ENCODE results near the gene PRSS33. TPM values are rescaled to one million over a fixed set of nuclear protein-coding genes. Genes with fewer than 3 reads are reported as not detected.
A peak's percentile ranks its signal among the peaks of the same experiment; 100 is the strongest.

PRSS33 gene
- polyA plus RNA-seq, 2 of the 4 experiments (the other 2 are of a cell fraction), result 0.04 TPM; not detected in 1

DNA sequence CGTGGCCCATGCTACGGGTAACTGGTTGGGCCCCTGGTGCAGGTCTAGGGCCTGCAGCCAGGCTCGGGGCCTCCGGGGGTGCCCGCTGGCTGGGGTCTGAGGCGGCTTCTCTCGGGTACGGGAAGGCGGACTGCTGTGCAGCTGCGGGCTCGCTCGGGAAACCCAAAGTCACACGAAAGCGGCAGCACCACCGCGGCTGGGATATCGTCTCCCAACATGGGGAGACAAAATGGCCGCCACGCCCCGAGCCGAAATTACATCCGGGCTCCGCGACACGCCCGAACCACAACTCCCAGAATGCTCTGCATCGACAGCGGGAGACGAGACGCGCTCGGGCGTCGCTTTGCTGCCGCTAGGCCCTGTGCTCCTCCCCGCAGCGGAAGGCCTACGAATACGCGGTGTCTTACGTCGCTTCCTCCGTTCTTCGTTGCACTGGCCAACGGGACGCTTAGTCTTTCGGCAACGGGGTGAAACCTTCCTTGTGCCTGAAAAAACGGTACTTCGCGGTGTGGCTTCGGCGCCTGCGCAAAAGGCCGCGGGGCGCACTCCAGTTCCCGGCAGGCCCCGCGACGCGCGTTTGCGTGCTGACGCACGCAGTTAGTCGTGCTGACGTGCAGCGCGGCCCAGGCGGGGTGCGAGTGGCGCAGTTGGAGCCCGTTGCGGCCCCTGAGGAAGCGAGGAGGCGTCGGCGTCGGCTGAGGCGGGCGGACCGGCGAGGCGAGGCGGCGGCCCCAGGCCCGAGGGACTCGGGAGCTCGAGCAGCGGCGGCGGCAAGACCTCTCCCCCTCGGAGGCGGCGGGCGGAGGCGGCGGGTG, 35.1 kb downstream of the PRSS33 start, which contains the start of gene SRRM2 (continued):
- TF ChIP-seq, protein P1, sequence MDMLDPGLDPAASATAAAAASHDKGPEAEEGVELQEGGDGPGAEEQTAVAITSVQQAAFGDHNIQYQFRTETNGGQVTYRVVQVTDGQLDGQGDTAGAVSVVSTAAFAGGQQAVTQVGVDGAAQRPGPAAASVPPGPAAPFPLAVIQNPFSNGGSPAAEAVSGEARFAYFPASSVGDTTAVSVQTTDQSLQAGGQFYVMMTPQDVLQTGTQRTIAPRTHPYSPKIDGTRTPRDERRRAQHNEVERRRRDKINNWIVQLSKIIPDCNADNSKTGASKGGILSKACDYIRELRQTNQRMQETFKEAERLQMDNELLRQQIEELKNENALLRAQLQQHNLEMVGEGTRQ (IDR thresholded peaks at IDR 0.05), result no peak
- TF ChIP-seq, protein P2, sequence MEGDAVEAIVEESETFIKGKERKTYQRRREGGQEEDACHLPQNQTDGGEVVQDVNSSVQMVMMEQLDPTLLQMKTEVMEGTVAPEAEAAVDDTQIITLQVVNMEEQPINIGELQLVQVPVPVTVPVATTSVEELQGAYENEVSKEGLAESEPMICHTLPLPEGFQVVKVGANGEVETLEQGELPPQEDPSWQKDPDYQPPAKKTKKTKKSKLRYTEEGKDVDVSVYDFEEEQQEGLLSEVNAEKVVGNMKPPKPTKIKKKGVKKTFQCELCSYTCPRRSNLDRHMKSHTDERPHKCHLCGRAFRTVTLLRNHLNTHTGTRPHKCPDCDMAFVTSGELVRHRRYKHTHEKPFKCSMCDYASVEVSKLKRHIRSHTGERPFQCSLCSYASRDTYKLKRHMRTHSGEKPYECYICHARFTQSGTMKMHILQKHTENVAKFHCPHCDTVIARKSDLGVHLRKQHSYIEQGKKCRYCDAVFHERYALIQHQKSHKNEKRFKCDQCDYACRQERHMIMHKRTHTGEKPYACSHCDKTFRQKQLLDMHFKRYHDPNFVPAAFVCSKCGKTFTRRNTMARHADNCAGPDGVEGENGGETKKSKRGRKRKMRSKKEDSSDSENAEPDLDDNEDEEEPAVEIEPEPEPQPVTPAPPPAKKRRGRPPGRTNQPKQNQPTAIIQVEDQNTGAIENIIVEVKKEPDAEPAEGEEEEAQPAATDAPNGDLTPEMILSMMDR (IDR thresholded peaks at IDR 0.05), result no peak
- TF ChIP-seq JUNB (IDR thresholded peaks at IDR 0.05), result no peak
- TF ChIP-seq, protein P3, sequence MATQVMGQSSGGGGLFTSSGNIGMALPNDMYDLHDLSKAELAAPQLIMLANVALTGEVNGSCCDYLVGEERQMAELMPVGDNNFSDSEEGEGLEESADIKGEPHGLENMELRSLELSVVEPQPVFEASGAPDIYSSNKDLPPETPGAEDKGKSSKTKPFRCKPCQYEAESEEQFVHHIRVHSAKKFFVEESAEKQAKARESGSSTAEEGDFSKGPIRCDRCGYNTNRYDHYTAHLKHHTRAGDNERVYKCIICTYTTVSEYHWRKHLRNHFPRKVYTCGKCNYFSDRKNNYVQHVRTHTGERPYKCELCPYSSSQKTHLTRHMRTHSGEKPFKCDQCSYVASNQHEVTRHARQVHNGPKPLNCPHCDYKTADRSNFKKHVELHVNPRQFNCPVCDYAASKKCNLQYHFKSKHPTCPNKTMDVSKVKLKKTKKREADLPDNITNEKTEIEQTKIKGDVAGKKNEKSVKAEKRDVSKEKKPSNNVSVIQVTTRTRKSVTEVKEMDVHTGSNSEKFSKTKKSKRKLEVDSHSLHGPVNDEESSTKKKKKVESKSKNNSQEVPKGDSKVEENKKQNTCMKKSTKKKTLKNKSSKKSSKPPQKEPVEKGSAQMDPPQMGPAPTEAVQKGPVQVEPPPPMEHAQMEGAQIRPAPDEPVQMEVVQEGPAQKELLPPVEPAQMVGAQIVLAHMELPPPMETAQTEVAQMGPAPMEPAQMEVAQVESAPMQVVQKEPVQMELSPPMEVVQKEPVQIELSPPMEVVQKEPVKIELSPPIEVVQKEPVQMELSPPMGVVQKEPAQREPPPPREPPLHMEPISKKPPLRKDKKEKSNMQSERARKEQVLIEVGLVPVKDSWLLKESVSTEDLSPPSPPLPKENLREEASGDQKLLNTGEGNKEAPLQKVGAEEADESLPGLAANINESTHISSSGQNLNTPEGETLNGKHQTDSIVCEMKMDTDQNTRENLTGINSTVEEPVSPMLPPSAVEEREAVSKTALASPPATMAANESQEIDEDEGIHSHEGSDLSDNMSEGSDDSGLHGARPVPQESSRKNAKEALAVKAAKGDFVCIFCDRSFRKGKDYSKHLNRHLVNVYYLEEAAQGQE (IDR thresholded peaks at IDR 0.05), result 0 out of 2 replicates have a peak, but pooled peaks have one; percentile 5
- peak; percentile 70 for TF ChIP-seq POLR2A (IDR thresholded peaks at IDR 0.05; ENCODE audit: low read length)
- TF ChIP-seq, protein P4, sequence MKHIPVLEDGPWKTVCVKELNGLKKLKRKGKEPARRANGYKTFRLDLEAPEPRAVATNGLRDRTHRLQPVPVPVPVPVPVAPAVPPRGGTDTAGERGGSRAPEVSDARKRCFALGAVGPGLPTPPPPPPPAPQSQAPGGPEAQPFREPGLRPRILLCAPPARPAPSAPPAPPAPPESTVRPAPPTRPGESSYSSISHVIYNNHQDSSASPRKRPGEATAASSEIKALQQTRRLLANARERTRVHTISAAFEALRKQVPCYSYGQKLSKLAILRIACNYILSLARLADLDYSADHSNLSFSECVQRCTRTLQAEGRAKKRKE (CRISPR knock-in tag; IDR thresholded peaks at IDR 0.05; ENCODE audit: low read depth), result peak; percentile 91
- peak; percentile 19 to 96; a peak in 3 of 5 replicates for TF ChIP-seq JUN (IDR thresholded peaks at IDR 0.05)
- peak; percentile 92; the same call in 1 of the 2 replicates for TF ChIP-seq EHF (CRISPR knock-in tag; IDR thresholded peaks at IDR 0.05)
- TF ChIP-seq FOSB (CRISPR knock-in tag; IDR thresholded peaks at IDR 0.05), result no peak
- TF ChIP-seq CBX8 (IDR thresholded peaks at IDR 0.05), result no peak
- peak; percentile 82; the same call in 1 of the 2 replicates for TF ChIP-seq ZSCAN20 (CRISPR knock-in tag; IDR thresholded peaks at IDR 0.05)
- no peak for TF ChIP-seq RCOR1 (IDR thresholded peaks at IDR 0.05; ENCODE audit: low read depth, low read length)
- no peak for TF ChIP-seq ZFP36 (IDR thresholded peaks at IDR 0.05; ENCODE audit: borderline replicate concordance, partially characterized antibody)
- TF ChIP-seq FOSL2 (IDR thresholded peaks at IDR 0.05), result no peak
- TF ChIP-seq FOSL2 (CRISPR knock-in tag; IDR thresholded peaks at IDR 0.05), result 0 out of 2 replicates have a peak, but pooled peaks have one; percentile 21
- TF ChIP-seq, protein P5, sequence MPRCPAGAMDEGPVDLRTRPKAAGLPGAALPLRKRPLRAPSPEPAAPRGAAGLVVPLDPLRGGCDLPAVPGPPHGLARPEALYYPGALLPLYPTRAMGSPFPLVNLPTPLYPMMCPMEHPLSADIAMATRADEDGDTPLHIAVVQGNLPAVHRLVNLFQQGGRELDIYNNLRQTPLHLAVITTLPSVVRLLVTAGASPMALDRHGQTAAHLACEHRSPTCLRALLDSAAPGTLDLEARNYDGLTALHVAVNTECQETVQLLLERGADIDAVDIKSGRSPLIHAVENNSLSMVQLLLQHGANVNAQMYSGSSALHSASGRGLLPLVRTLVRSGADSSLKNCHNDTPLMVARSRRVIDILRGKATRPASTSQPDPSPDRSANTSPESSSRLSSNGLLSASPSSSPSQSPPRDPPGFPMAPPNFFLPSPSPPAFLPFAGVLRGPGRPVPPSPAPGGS (IDR thresholded peaks at IDR 0.05), result peak; percentile 84; the same call in 2 of the 3 replicates
- TF ChIP-seq SMC3 (IDR thresholded peaks at IDR 0.05), result 0 out of 3 replicates have a peak, but pooled peaks have one; percentile 15
- TF ChIP-seq ZNF302 (CRISPR knock-in tag; IDR thresholded peaks at IDR 0.05), result peak; percentile 44; the same call in 1 of the 2 replicates
- TF ChIP-seq NFE2L2 (conservative IDR thresholded peaks at IDR 0.05; ENCODE audit: low read length), result no peak
- TF ChIP-seq BHLHE40 (IDR thresholded peaks at IDR 0.05; ENCODE audit: low read depth, low read length), result no peak
- TF ChIP-seq PHF8 (IDR thresholded peaks at IDR 0.05; ENCODE audit: borderline replicate concordance, low read depth), result peak; percentile 89
- no peak for TF ChIP-seq EHMT2 (IDR thresholded peaks at IDR 0.05; ENCODE audit: low read depth)
- TF ChIP-seq, protein P6, sequence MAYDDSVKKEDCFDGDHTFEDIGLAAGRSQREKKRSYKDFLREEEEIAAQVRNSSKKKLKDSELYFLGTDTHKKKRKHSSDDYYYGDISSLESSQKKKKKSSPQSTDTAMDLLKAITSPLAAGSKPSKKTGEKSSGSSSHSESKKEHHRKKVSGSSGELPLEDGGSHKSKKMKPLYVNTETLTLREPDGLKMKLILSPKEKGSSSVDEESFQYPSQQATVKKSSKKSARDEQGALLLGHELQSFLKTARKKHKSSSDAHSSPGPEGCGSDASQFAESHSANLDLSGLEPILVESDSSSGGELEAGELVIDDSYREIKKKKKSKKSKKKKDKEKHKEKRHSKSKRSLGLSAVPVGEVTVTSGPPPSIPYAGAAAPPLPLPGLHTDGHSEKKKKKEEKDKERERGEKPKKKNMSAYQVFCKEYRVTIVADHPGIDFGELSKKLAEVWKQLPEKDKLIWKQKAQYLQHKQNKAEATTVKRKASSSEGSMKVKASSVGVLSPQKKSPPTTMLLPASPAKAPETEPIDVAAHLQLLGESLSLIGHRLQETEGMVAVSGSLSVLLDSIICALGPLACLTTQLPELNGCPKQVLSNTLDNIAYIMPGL (CRISPR knock-in tag; IDR thresholded peaks at IDR 0.05; ENCODE audit: borderline replicate concordance), result no peak
